Measurements from ENCODE around the gene ENTPD6. TPM values are rescaled to one million over a fixed set of nuclear protein-coding genes. Genes with fewer than 3 reads are reported as not detected.

Gene ENTPD6
- total RNA-seq, 4 donors from 2014 or later: 34.8 to 49.2 (median 43.9) TPM

DNA sequence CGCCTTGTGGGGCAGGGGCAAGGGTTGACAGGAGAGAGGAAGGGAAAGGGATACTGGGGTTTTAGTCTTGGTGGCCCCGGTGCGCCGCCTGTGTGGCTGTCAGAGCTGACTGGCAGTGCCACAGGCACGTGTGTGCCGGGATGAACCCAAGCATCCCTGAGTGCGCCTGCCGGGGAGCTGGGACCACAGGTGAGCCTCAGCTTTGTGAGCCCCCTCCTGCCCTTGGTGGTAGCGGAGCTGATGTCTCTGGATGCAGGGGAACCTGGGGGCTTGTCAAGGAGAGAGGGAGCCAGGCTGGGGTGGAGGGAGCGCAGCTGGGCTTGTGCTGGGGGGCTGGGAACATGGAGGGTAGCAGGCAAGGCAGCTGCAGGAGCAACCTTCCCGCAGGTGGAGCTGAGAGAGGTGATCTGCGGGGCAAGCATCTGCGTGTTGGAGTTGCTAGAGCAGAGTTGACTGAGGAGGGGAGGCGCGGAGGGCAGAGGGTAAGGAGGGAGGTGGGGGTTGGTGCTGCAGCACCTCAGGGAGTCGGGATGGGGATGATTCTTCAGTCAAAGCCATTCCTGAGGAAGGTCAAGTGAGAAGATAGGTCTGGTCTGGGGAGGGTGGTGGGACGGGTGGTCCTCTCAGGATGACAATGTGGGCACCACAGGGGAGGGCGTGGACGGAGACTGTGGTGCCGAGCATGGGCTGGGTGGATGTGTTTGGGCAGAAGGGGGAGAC, 80.5 kb downstream of the ENTPD6 start:
- Histone ChIP-seq H3K36me3 (peaks cover 0 to 100% of the 10 kb centered on the region in 2 donors), H3K4me1 (peaks cover 0 to 79% (median 10%) of the 10 kb centered on the region in 3 donors), H3K27ac (peak overlapping the region in 3 of 4 donors; percentile 63 to 83 (median 81)), H3K27me3 (no peaks in the 10 kb centered on the region), H3K9me3 (no peaks in the 10 kb centered on the region), H3K4me3 (no peak overlapping the region)
- ATAC-seq: no peak
- WGBS, 2 donors (ENCODE audit: low coverage in 1 of 2): 81 to 95% methylated on average over 7 to 13 of the region's 20 CpGs
- TF ChIP-seq POLR2A (IDR thresholded peaks at IDR 0.05): no peak

Small RNA genes lying within 50 kb of the gene (small RNA-seq; reads per million reads assigned to genes)
- gene AL035252.4 (0 reads per million in 4 donors), gene AL121772.2 (0 to 1.4 (median 0) reads per million in 4 donors), gene RF00019 (0 reads per million in 4 donors)

Other genes starting within 250 kb of the ENTPD6 start
- gene CST7, start 246.4 kb upstream of the ENTPD6 start, total RNA-seq: 1 to 10 TPM in 1 of 4 donors, under 1 TPM in 1, not detected in 2; 0.37 to 4.0 TPM
- 10 to 100 TPM; 24.3 to 46.8 (median 35.9) TPM for gene APMAP, start 203.0 kb upstream of the ENTPD6 start, total RNA-seq
- 100 to 1,000 TPM in 1 of 4 donors, 10 to 100 TPM in 3; 44.7 to 105 (median 61.6) TPM for gene ACSS1, start 137.6 kb upstream of the ENTPD6 start, total RNA-seq
- not detected for gene VSX1, start 113.6 kb upstream of the ENTPD6 start, total RNA-seq
- 100 to 1,000 TPM; 131 to 663 (median 337) TPM for gene PYGB, start 52.4 kb downstream of the ENTPD6 start, total RNA-seq
- gene ABHD12, start 195.1 kb downstream of the ENTPD6 start, total RNA-seq: 10 to 100 TPM; 19.2 to 45.9 (median 39.3) TPM
- gene GINS1, start 212.0 kb downstream of the ENTPD6 start, total RNA-seq: 1 to 10 TPM in 2 of 4 donors, under 1 TPM in 1, not detected in 1; 0.31 to 1.2 (median 1.2) TPM

Measured in gastroesophageal sphincter (tissue), 4 donors.